ENCODE measurements around the gene PARD3.
"Not testable (repeated sequence)": the region's sequence is repeated elsewhere in the genome, so short reads cannot be mapped to it uniquely, and the experiment has no call there.

PARD3 gene

DNA sequence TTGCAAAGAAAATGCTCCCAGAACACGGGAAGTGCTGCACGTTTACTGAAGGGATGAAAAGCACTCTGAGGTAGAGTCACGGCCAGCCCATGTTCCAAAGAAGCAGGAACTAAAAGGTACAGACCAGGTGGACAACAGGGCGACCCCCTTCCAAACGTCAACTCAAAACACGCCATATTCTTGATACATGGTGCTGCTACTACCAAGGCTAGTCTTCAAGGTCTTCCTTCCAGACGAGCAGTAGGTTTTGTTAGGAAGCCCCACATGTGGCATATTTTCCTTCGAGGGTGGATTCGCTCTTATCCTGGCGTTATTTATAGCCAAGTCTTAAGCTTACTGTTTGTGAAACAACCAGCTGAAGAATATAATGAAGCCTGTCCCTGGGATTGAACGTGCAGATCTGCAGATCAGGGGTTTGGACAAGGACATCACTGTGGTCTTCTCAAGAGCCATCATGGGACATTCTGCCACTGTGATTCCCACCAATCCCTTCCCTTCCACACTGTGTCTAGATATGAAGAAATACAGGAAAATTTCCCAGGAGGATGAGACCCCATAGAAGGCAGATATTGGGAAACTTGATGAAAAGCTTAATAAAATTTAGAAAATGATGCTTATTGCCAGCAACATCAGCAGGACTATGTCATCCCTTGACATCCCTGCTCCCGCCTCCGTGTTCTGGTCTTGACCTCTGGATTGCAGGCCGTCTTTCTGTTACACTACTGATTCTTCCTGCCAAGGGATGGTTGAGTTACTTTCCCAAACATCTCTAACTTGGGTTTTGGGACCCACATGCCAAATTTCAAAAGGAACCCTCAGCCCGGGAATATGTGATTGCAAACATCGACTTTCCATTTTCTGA is 734.4 kb downstream of the PARD3 start:
- DNase-seq: no peak

DNA sequence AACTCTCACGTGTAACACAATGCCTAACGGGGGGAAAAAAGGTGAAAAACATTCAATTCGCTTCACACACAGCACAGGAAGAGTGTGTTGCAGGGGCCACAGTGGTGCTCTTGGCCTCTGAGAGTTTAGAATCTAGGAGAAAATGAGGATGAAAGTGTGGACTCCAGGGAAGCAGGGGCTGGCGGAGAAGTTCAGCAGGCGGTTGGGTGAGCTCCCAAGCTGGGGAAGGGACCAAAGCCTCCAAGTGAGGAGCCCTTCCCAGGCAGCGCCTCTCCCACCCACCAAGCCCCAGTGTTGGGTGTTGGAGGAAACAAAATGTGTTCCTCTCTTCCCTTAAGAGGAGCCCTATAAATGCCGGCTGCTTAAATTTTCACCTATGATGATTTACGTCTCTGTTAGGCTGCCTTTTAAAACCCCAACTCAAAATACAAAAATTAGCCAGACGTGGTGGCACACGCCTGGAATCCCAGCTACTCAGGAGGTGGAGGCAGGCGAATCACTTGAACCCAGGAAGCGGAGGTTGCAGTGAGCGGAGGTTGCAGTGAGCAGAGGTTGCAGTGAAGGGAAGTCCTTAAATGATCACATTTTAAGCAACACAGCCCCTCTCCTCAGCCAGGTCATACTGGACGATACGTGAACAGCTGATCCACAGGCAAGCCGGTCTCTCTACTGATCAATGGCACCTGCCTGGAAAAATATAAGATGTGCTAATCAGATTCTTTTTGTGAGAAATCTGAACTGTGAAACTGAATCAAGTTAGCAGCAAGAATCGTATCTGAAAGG is 735.2 kb downstream of the PARD3 start:
- DNase-seq: no peak

DNA sequence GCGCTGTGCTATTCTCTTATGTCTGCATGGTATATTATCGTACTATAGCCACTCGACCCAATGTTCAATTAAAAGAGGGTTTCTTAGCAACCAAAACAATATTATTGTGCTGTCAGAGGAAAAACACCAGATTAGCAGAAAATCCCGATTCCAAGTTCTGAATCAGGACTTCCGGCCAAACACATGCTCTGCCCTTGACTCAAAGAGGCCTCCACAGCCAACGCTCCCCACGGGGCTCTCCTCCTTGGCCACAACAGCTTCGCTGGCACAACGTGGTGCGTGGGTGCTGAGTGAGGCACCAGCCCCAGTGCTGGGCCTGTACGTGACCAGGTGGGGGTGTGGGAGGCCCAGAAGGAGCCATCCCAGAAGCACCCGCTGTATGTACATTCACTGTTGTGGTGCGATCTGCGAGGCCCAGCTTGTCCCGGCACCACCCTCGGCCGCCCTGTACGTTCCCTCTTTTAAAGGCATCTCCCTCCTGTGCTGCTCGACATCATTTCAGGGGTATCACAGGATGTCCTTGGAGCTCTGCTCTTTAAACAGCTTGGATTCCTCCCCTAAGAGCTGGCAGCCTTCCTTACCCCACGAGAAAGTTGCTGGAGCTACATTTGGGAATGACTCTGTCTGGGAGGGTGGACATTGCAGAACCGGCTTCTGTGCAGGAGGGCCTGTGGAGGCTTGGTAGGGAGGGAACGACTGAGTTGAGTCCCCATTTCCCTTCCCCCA is 736.2 kb downstream of the PARD3 start:
- no peak for DNase-seq

DNA sequence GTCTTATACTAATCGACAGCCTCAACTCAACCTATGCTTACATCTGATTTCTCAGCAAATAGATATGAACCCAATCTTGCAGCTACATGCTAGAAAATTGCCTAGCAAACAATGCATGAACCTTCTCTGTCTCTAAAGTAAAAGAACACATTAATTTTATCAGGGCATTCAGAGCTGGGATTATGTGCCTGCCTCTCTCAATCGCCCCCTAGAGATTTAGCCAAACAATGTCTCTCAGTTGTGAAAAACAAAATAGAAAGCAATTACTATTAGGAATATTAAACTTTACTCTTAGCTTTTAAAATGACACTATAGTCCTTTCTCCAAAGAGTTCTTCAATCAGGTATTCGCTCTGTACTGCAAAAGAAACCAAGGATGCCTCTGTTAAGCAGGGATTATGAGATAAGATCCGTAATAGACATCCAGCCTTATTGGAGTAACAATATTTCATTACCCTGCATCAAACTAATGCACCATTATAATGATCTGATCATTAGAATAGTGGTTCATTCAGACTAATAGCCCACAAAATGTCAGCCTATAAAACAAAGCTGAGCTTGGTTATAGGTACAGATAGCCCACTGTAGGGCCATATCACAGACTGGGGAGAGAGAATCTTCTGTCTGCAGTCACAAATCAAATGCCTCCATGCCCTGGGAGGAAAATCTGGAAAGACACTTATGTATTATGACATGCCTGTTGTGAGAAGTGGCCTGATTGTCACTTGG is 736.9 kb downstream of the PARD3 start:
- no peak for DNase-seq

DNA sequence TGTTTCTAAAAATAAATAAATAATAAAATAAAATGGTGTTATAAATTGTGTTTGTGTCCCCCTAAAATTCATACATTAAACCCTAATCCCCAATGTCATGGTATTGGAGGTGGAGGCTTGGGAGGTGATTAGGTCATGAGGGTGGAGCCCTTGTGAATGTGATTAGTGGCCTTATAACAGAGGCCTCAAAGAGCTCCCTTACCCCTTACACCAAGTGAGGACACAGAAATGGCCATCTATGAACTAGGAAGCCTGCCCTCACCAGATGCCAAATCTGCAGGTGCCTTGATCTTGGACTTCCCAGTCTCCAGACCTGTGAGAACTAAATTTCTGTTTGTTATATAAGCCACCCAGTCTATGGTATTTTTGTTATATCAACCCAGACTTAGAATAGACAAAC is 738.7 kb downstream of the PARD3 start:
- no peak for DNase-seq

DNA sequence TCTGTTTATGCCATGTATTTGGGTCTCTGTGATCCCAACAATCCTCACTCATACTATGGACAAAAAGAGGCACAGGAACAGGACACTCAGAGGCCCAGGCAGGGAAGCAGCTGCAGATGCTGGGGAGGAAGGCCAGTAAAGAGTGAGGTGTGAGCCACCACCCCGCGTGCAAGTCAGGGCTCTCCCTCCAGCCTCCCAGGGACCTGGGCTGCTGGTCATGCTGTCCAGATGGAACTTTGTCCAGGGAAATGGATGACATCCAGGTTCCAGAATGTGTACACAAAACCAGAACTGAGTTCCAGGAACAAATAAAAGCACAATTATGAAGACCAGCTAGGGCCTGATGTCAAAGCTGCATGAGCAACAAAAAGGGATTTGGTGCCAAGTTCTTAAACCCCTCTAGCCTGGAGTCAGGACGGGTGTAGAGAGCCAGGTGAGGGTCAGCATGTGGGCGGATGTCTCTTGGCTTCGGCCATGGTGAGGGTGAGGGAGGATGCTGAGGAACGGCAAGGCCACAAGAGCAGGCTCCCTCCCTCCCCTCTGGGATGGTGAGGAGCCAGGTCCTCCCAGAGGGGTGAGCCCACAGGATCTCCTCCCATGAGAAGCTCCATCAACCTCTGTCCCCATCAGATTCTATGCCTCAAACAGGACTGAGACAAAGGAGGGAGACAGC is 739.7 kb downstream of the PARD3 start:
- no peak for DNase-seq

DNA sequence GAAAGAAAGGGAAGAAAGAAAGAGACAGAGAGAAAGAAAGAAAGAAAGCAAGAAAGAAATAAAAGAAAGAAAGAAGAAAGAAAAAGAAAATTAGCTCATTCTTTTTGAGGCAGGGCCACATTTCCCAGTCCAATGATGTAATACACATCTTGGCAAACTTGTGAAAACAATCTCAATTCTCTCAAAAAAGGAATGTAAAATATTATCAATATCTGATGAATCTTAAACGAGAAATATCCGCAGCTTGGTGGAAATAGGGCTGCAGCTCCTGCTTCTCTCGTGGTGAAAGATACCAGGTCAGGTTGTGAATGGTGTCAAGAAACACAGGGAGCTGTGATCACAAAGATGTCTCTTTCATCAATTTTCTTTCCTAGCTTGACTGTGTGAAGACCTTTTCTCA is 741.0 kb downstream of the PARD3 start:
- DNase-seq: no peak

DNA sequence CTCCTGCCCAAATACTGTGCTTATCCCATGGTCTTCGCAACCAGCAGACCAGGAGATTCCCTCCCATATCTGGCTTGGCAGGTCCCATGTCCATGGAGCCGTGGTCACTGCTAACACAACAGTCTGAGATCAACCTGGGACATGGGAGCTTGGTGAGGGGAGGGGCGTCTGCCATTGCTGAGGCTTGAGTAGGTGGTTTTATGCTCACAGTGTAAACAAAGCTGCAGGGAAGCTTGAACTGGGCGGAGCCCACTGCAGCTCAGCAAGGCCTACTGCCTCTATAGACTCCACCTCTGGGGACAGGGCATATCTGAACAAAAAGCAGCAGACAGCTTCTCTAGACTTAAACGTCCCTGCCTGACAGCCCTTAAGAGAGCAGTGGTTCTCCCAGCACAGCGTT is 747.4 kb downstream of the PARD3 start:
- not testable (repeated sequence) for DNase-seq

DNA sequence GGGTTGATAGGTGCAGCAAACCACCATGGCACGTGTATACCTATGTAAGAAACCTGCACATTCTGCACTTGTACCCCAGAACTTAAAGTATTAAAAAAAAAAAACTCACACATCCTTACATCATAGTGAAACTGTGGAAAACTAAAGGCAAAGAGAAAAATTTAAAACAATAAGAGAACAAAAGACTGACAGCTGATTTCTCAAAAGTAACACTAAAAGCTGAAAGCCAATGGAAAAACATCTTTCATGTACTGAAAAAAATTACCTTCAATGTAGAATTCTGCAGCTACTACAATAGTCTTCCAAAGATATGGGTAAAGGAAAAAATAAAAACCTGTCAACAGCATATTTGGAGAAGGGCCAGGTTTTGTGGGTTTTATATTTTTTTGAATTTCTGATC is 751.5 kb downstream of the PARD3 start:
- no peak for DNase-seq

DNA sequence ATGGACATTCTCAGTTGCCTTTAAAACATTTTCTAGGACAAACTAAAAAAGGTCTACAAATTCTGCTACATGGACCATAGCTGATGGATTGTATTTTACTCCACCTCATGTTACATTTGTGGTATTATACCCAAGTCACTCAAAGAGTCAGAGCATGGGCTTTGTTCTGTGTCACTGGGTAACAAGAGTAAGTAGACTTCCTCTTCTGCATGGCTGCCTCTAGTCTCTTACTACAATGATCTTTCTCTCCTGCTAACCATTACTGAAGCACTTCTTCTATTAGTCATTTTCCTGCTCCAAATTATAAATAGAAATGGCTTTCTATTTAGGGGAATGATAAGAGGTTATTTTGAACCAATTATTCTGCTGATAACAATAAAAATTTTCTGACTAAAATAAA is 753.3 kb downstream of the PARD3 start:
- DNase-seq: no peak

Measured in SHP77 treated with DMSO at 0.1 percent for 48 hours (cell line).